SW480 (cell line): ENCODE measurements around the gene DHCR24.

Experiments used
- DNase-seq: peaks from one replicate; pipeline ENCODE4 v3.0.0-alpha.2; 2016; ENCODE audit warnings: low spot score

Gene DHCR24

GRCh38 chr1:54864460-54865208, 22.4 kb downstream of the DHCR24 start:
- DNase-seq: no peak

- no peak for DNase-seq
These were observed 23.7 kb downstream of the DHCR24 start for GRCh38 chr1:54863267-54863665.

GRCh38 chr1:54861070-54861761, 25.8 kb downstream of the DHCR24 start:
- no peak for DNase-seq

- no peak for DNase-seq
These were observed 27.1 kb downstream of the DHCR24 start for GRCh38 chr1:54859700-54860391.

- DNase-seq: no peak
These were observed 29.0 kb downstream of the DHCR24 start for GRCh38 chr1:54857746-54858561.

- no peak for DNase-seq
These were observed 29.9 kb downstream of the DHCR24 start for GRCh38 chr1:54857141-54857540.

GRCh38 chr1:54854381-54855020, 32.5 kb downstream of the DHCR24 start:
- no peak for DNase-seq

GRCh38 chr1:54853793-54854370, 33.1 kb downstream of the DHCR24 start:
- DNase-seq: no peak

GRCh38 chr1:54853096-54853792, 33.8 kb downstream of the DHCR24 start:
- DNase-seq: no peak

GRCh38 chr1:54851936-54852524, 35.0 kb downstream of the DHCR24 start:
- no peak for DNase-seq

GRCh38 chr1:54851406-54851805, 35.6 kb downstream of the DHCR24 start:
- no peak for DNase-seq

GRCh38 chr1:54850737-54851136, 36.3 kb downstream of the DHCR24 start:
- DNase-seq: no peak

GRCh38 chr1:54850069-54850730, 36.8 kb downstream of the DHCR24 start:
- no peak for DNase-seq

GRCh38 chr1:54849219-54850068, 37.6 kb downstream of the DHCR24 start:
- DNase-seq: no peak

- no peak for DNase-seq
These were observed 38.7 kb downstream of the DHCR24 start for GRCh38 chr1:54848134-54848948.

- no peak for DNase-seq
These were observed 40.2 kb downstream of the DHCR24 start for GRCh38 chr1:54846716-54847284.

GRCh38 chr1:54846301-54846700, 40.7 kb downstream of the DHCR24 start:
- no peak for DNase-seq

- DNase-seq: no peak
These were observed 41.2 kb downstream of the DHCR24 start for GRCh38 chr1:54845772-54846171.
